Measurements from ENCODE around the gene CEP19.

CEP19 gene

GRCh38 chr3:196741249-196741889 lies 29.3 kb upstream of the CEP19 start:
- no peak overlapping the region for H3K27ac ChIP-seq
- TF ChIP-seq CTCF (conservative IDR thresholded peaks at IDR 0.05) (no peak), ZFX (IDR thresholded peaks at IDR 0.05) (no peak)

GRCh38 chr3:196740481-196741248 lies 28.6 kb upstream of the CEP19 start:
- peak overlapping the region; percentile 97 for H3K27ac ChIP-seq
- TF ChIP-seq CTCF (conservative IDR thresholded peaks at IDR 0.05) (no peak), ZFX (IDR thresholded peaks at IDR 0.05) (no peak)

GRCh38 chr3:196739671-196740480 lies 27.8 kb upstream of the CEP19 start, which contains the start of gene PAK2:
TSS of gene PAK2 (plus strand) at chr3:196739857. CDS start at chr3:196782647, 42,790 bp downstream.
- peak within 1 kb of the TSS; percentile 97 for H3K27ac ChIP-seq
- TF ChIP-seq ZFX (IDR thresholded peaks at IDR 0.05): peak; percentile 95
- no peak for TF ChIP-seq CTCF (conservative IDR thresholded peaks at IDR 0.05)

- TF ChIP-seq ZFX (IDR thresholded peaks at IDR 0.05) (no peak), CTCF (conservative IDR thresholded peaks at IDR 0.05) (no peak)
- H3K27ac ChIP-seq: no peak overlapping the region
Observed at GRCh38 chr3:196737655-196738054, 25.6 kb upstream of the CEP19 start.

- no peak overlapping the region for H3K27ac ChIP-seq
- TF ChIP-seq ZFX (IDR thresholded peaks at IDR 0.05): no peak
- TF ChIP-seq CTCF (conservative IDR thresholded peaks at IDR 0.05): no peak
Observed at GRCh38 chr3:196736670-196737374, 24.8 kb upstream of the CEP19 start.

- no peak overlapping the region for H3K27ac ChIP-seq
- TF ChIP-seq ZFX (IDR thresholded peaks at IDR 0.05): no peak
- no peak for TF ChIP-seq CTCF (conservative IDR thresholded peaks at IDR 0.05)
Observed at GRCh38 chr3:196735751-196736150, 23.7 kb upstream of the CEP19 start.

All from C4-2B (cell line).